Measurements from ENCODE around the gene ANKRD24.

Gene ANKRD24

GRCh38 chr19:4197625-4198466 is 15.4 kb downstream of the ANKRD24 start:
- no peak for ATAC-seq

GRCh38 chr19:4198467-4199126 is 16.1 kb downstream of the ANKRD24 start:
- TF ChIP-seq ZFP30 (CRISPR knock-in tag; IDR thresholded peaks at IDR 0.05) (no peak), ZC3H10 (CRISPR knock-in tag; IDR thresholded peaks at IDR 0.05) (no peak)

More at GRCh38 chr19:4197625-4198466, 15.4 kb downstream of the ANKRD24 start:
- TF ChIP-seq TOX (CRISPR knock-in tag; IDR thresholded peaks at IDR 0.05; ENCODE audit: borderline replicate concordance) (no peak), ZNF565 (CRISPR knock-in tag; conservative IDR thresholded peaks at IDR 0.05; ENCODE audit: low read depth) (no peak), RARB (CRISPR knock-in tag; IDR thresholded peaks at IDR 0.05) (no peak), PATZ1 (CRISPR knock-in tag; IDR thresholded peaks at IDR 0.05; ENCODE audit: borderline replicate concordance) (no peak), CSRNP3 (CRISPR knock-in tag; IDR thresholded peaks at IDR 0.05) (no peak), ZC3H10 (CRISPR knock-in tag; IDR thresholded peaks at IDR 0.05) (no peak), GLIS3 (CRISPR knock-in tag; IDR thresholded peaks at IDR 0.05) (no peak), PPARA (CRISPR knock-in tag; IDR thresholded peaks at IDR 0.05; ENCODE audit: borderline replicate concordance) (no peak), OSR1 (CRISPR knock-in tag; IDR thresholded peaks at IDR 0.05) (no peak), BACH2 (CRISPR knock-in tag; IDR thresholded peaks at IDR 0.05; ENCODE audit: borderline replicate concordance) (no peak), CSDC2 (CRISPR knock-in tag; IDR thresholded peaks at IDR 0.05) (no peak), ISL1 (CRISPR knock-in tag; IDR thresholded peaks at IDR 0.05) (no peak)

GRCh38 chr19:4199699-4200293 is 17.3 kb downstream of the ANKRD24 start:
- TF ChIP-seq ZNF8 (CRISPR knock-in tag; IDR thresholded peaks at IDR 0.05), result no peak
- TF ChIP-seq SNAI2 (CRISPR knock-in tag; IDR thresholded peaks at IDR 0.05), result no peak
- TF ChIP-seq ZFP3 (CRISPR knock-in tag; IDR thresholded peaks at IDR 0.05), result no peak
- TF ChIP-seq CSRNP3 (CRISPR knock-in tag; IDR thresholded peaks at IDR 0.05), result no peak
- no peak for TF ChIP-seq BACH2 (CRISPR knock-in tag; IDR thresholded peaks at IDR 0.05; ENCODE audit: borderline replicate concordance)
- TF ChIP-seq ARNTL (CRISPR knock-in tag; IDR thresholded peaks at IDR 0.05; ENCODE audit: borderline replicate concordance, low read depth), result no peak
- TF ChIP-seq ESRRG (CRISPR knock-in tag; IDR thresholded peaks at IDR 0.05), result no peak
- no peak for TF ChIP-seq CSDC2 (CRISPR knock-in tag; IDR thresholded peaks at IDR 0.05)
- TF ChIP-seq OSR1 (CRISPR knock-in tag; IDR thresholded peaks at IDR 0.05), result no peak
- no peak for TF ChIP-seq RARB (CRISPR knock-in tag; IDR thresholded peaks at IDR 0.05)
- TF ChIP-seq, protein P1, sequence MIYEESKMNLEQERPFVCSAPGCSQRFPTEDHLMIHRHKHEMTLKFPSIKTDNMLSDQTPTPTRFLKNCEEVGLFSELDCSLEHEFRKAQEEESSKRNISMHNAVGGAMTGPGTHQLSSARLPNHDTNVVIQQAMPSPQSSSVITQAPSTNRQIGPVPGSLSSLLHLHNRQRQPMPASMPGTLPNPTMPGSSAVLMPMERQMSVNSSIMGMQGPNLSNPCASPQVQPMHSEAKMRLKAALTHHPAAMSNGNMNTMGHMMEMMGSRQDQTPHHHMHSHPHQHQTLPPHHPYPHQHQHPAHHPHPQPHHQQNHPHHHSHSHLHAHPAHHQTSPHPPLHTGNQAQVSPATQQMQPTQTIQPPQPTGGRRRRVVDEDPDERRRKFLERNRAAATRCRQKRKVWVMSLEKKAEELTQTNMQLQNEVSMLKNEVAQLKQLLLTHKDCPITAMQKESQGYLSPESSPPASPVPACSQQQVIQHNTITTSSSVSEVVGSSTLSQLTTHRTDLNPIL (CRISPR knock-in tag; IDR thresholded peaks at IDR 0.05; ENCODE audit: low read depth), result no peak
- ATAC-seq, result no peak; the same call in 2 of the 3 replicates

More at GRCh38 chr19:4198467-4199126, 16.1 kb downstream of the ANKRD24 start:
- ATAC-seq, result no peak

- ATAC-seq, result no peak
- TF ChIP-seq PPARA (CRISPR knock-in tag; IDR thresholded peaks at IDR 0.05; ENCODE audit: borderline replicate concordance) (no peak), TCF4 (CRISPR knock-in tag; IDR thresholded peaks at IDR 0.05; ENCODE audit: borderline replicate concordance) (no peak), ESRRG (CRISPR knock-in tag; IDR thresholded peaks at IDR 0.05) (no peak), CSDC2 (CRISPR knock-in tag; IDR thresholded peaks at IDR 0.05) (no peak), TOX (CRISPR knock-in tag; IDR thresholded peaks at IDR 0.05; ENCODE audit: borderline replicate concordance) (no peak)
These were observed 18.6 kb downstream of the ANKRD24 start for GRCh38 chr19:4200940-4201542.

Data from SK-N-SH treated with all-trans-retinoic acid at 6 μM for 48 hours (cell line).